Lower leg skin (tissue), 4 donors: ENCODE data around the gene GLUL. TPM values are rescaled to one million over a fixed set of nuclear protein-coding genes. Genes with fewer than 3 reads are reported as not detected.

Experiments used
- DNase-seq, 2 donors: peaks; one replicate each; pipeline ENCODE4 v3.0.0-alpha.2; 2019; ENCODE audit warnings: low spot score in 2 of 2
- H3K4me3 ChIP-seq: fragments of 200-600 bp; sonication (generic); 2 replicates; pipeline ENCODE4 v1.5.1; 2017; ENCODE audit warnings: mild to moderate bottlenecking, low read depth; ENCODE audit not compliant: poor library complexity, severe bottlenecking
- POLR2A ChIP-seq, 2 donors: fragments of 450-650 bp; IDR thresholded peaks; one replicate each; pipeline ENCODE4 v1.6.1; 2016 to 2017; ENCODE audit warnings: antibody characterized with exemption in 2 of 2, mild to moderate bottlenecking in 1 of 2, moderate library complexity in 1 of 2
- WGBS, 2 donors: methylation state at CpG; one replicate each; pipeline ENCODE4 v1.1.5; 2018; 5-methylcytosine and 5-hydroxymethylcytosine counted together
- intact Hi-C: fragments of 100-400 bp; cut with DNase I; formaldehyde crosslinking; loops from one replicate; pipeline ENCODE4 v1.15.0; 2023; ENCODE audit warnings: low total_unique reads
- total RNA-seq, 4 donors: library from RNA; depleted of rRNA; stranded (reverse); fragments of >200 nt; gene quantifications; one replicate each; pipeline ENCODE4 v1.1.0, GENCODE V29; 2016
- TF ChIP-seq, protein P1 (sequence below), 3 donors: fragments of 450-650 bp; IDR thresholded peaks; one replicate each; pipeline ENCODE4 v1.5.1; 2016; ENCODE audit warnings: antibody characterized with exemption in 3 of 3, mild to moderate bottlenecking in 3 of 3, moderate library complexity in 2 of 3

Gene GLUL
- total RNA-seq, 4 donors from 2014 or later = 962 to 2,018 (median 1,391) TPM

DNA sequence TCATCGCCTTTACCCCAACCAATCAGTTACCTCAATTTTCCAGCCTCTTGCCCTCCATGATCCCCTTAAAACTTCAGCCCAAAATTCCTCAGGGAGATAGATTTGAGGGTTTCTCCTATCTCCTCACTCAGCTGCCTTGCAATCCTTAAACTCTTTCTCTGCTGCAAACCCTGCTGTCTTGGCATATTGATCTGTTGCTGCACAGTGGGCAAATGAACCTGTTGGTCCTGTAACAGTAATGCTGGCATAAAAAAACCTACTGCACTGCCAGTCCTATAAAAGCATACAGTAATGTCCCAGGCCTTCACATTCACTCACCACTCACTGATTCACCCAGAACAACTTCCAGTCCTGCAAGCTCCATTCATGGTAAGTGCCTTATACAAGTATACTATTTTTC, 14.0 kb upstream of the GLUL start:
- intact Hi-C loops = no loop called here
- WGBS, 2 donors = 91 to 96% methylated on average over 1 of the region's 1 CpG
- DNase-seq = no peak

DNA sequence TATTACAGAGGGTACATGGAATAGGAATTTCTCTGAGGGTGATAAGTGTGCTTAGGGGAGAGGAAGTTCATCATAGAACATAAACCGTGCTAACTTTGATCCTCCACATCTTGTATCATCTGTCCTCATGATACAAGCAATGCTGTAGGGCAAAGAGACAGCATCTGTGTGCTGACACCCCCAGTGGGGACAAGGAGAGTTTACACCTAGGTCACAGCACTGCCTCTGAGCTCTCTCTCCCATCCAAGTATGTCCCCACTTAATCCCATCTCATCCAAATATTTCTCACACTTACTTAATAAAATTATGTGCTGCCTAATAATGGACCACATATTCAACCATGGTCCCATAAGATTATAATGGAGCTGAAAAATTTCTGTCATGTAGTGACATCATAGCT, 13.2 kb upstream of the GLUL start:
- no peak for DNase-seq
- TF ChIP-seq, protein P1, sequence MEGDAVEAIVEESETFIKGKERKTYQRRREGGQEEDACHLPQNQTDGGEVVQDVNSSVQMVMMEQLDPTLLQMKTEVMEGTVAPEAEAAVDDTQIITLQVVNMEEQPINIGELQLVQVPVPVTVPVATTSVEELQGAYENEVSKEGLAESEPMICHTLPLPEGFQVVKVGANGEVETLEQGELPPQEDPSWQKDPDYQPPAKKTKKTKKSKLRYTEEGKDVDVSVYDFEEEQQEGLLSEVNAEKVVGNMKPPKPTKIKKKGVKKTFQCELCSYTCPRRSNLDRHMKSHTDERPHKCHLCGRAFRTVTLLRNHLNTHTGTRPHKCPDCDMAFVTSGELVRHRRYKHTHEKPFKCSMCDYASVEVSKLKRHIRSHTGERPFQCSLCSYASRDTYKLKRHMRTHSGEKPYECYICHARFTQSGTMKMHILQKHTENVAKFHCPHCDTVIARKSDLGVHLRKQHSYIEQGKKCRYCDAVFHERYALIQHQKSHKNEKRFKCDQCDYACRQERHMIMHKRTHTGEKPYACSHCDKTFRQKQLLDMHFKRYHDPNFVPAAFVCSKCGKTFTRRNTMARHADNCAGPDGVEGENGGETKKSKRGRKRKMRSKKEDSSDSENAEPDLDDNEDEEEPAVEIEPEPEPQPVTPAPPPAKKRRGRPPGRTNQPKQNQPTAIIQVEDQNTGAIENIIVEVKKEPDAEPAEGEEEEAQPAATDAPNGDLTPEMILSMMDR (IDR thresholded peaks at IDR 0.05) = no peak
- no peak for TF ChIP-seq POLR2A (IDR thresholded peaks at IDR 0.05)
- 19 to 31% methylated on average over 1 of the region's 1 CpG for WGBS, 2 donors
- intact Hi-C loops = no loop called here
- H3K4me3 ChIP-seq = no peak overlapping the region

More for the DNA sequence above, 14.0 kb upstream of the GLUL start:
- no peak for TF ChIP-seq POLR2A (IDR thresholded peaks at IDR 0.05)
- TF ChIP-seq, protein P1 (IDR thresholded peaks at IDR 0.05) = no peak
- H3K4me3 ChIP-seq = no peak overlapping the region

DNA sequence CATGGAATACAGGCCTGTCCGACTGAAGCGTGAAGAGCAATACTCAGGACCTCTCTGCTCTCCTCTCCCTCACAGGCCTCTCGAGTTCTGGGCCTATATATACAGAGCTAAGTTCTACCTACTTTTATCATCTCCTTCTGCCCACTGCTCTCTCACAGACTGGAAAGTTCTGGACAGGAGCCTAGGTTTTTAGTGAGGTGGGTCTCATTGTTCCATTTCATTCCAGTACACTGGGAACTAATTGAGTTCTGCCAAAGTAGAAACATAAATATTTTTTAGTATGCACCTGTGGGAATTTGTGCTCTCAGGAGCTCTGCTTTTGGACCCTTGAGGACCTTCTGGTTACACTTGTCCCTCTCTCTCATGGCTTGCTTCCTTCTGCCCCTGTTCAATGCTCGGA, 9.0 kb upstream of the GLUL start, which contains the start of gene TEDDM1:
Gene TEDDM1 (minus strand): TSS at position 101 of the 400 bp plus-strand sequence. CDS start 182 bp downstream, outside the sequence.
- DNase-seq = no peak
- intact Hi-C loops = no loop called here
- WGBS, 2 donors = 90 to 95% methylated on average over 4 of the region's 4 CpGs
- no peak within 1 kb of the TSS for H3K4me3 ChIP-seq
- no peak for TF ChIP-seq POLR2A (IDR thresholded peaks at IDR 0.05)
- TF ChIP-seq, protein P1 (IDR thresholded peaks at IDR 0.05) = no peak

DNA sequence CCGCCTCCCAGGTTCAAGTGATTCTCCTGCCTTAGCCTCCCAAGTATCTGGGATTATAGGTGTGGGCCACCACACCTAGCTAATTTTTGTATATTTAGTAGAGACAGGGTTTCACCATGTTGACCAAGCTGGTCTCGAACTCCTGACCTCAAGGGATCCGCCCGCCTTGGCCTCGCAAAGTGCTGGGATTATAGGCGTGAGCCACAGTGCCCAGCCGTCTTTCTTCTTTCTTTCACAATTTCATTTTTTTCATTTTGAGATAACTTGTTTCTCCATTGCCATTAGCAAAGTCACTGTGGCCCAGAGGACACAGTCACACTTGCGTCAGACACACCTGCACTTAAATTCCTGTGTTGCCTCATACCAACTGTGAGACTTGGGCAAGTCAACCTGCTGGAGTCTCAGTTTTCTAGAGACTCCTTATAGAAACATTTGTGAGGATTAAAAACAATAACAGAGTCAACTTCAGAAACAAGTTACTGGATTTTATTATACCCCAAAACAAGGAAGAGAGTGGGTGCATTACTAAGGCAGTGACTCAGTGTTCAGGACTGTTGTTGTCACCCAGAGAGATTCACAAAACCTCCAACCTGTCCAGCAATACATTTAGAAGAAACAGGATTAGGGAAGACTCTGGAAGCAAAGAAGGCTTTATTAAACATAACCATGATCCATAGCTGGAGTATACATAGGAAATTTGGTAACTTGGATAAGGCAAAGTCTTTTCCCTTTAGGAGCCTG, 6.2 kb upstream of the GLUL start:
- 83 to 89% methylated on average over 8 of the region's 8 CpGs for WGBS, 2 donors
- intact Hi-C loops = loop anchor here (2.0 kb wide), 2 partner anchors 255 to 313 kb away; no protein-coding TSS in a partner anchor
- no peak overlapping the region for H3K4me3 ChIP-seq
- TF ChIP-seq, protein P1 (IDR thresholded peaks at IDR 0.05) = no peak
- no peak for TF ChIP-seq POLR2A (IDR thresholded peaks at IDR 0.05)
- DNase-seq = no peak

DNA sequence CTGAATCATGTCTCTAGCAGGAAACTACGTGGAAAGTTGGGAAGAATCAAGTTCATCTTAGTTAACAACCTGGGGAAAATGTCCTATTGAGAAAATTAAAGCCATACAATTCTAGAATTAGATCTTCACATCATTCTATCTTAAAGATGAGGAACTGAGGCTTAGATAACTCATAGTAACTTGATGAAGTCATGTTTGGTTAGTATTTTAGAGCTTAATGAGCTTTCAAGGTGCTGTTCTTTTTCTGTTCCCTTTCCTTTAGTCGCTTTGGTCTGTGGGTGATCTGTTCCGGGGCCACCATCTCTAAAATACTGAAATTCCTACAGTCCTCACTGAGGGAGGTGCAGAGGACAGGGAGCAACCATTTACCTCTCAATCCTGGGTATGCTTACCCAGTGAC, 4.3 kb upstream of the GLUL start:
- intact Hi-C loops = loop anchor here (2.0 kb wide), 2 partner anchors 253 to 311 kb away; no protein-coding TSS in a partner anchor
- WGBS, 2 donors = 94% methylated on average over 3 of the region's 3 CpGs
- H3K4me3 ChIP-seq = no peak overlapping the region
- DNase-seq = no peak
- TF ChIP-seq, protein P1 (IDR thresholded peaks at IDR 0.05) = no peak
- no peak for TF ChIP-seq POLR2A (IDR thresholded peaks at IDR 0.05)
